ENCODE results near the gene SLC10A3.

DNA sequence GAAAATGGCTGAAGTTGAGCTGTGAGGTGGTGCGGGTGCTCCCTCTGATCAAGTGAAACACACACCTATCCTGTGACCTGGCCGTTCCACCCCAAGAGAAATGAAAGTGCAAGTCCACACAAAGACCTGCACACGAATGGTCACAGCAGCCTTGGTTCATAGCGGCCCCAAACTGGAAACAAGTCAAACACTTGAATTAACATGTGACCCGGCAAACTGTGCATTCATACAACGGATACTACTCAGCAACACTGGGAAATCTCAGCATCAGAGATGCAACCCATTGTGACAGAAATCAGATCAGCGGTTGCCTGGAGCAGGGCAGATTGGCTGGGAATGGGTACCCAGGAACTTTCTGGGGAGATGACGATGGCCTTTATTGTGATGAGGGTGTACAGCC lies 48.6 kb upstream of the SLC10A3 start:
- TF ChIP-seq, protein P1, sequence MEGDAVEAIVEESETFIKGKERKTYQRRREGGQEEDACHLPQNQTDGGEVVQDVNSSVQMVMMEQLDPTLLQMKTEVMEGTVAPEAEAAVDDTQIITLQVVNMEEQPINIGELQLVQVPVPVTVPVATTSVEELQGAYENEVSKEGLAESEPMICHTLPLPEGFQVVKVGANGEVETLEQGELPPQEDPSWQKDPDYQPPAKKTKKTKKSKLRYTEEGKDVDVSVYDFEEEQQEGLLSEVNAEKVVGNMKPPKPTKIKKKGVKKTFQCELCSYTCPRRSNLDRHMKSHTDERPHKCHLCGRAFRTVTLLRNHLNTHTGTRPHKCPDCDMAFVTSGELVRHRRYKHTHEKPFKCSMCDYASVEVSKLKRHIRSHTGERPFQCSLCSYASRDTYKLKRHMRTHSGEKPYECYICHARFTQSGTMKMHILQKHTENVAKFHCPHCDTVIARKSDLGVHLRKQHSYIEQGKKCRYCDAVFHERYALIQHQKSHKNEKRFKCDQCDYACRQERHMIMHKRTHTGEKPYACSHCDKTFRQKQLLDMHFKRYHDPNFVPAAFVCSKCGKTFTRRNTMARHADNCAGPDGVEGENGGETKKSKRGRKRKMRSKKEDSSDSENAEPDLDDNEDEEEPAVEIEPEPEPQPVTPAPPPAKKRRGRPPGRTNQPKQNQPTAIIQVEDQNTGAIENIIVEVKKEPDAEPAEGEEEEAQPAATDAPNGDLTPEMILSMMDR (IDR thresholded peaks at IDR 0.05): no peak
- no peak for TF ChIP-seq POLR2AphosphoS5 (IDR thresholded peaks at IDR 0.05)

All from upper lobe of left lung (tissue), 4 donors.